Suprapubic skin (tissue), 4 donors: Measurements from ENCODE around the gene TECTA. TPM values are rescaled to one million over a fixed set of nuclear protein-coding genes. Genes with fewer than 3 reads are reported as not detected.
"Not testable (repeated sequence)": the region's sequence is repeated elsewhere in the genome, so short reads cannot be mapped to it uniquely, and the experiment has no call there.

Source experiments
- DNase-seq, 2 donors: peaks; one replicate each; pipeline ENCODE4 v3.0.0-alpha.2; 2019; ENCODE audit warnings: low spot score in 2 of 2
- H3K27ac ChIP-seq: fragments of 200-600 bp; sonication (generic); one replicate; pipeline ENCODE4 v1.5.1; 2019
- H3K27me3 ChIP-seq: fragments of 200-600 bp; sonication (generic); one replicate; pipeline ENCODE4 v1.5.1; 2019
- H3K36me3 ChIP-seq: fragments of 200-600 bp; sonication (generic); one replicate; pipeline ENCODE4 v1.5.1; 2019
- H3K4me1 ChIP-seq: fragments of 200-600 bp; sonication (generic); one replicate; pipeline ENCODE4 v1.5.1; 2019
- H3K4me3 ChIP-seq: fragments of 200-600 bp; sonication (generic); one replicate; pipeline ENCODE4 v1.5.1; 2019; ENCODE audit warnings: mild to moderate bottlenecking
- H3K9me3 ChIP-seq: fragments of 200-600 bp; sonication (generic); one replicate; pipeline ENCODE4 v1.5.1; 2019
- CTCF ChIP-seq, 2 donors: fragments of 200-600 bp in 1 of 2; fragments of 450-650 bp in 1 of 2; sonication (generic) in 1 of 2; IDR thresholded peaks; one replicate each; pipeline ENCODE4 v1.5.1; 2016 to 2019; ENCODE audit warnings: antibody characterized with exemption in 2 of 2, mild to moderate bottlenecking in 1 of 2, moderate library complexity in 1 of 2
- EP300 ChIP-seq: sonication (generic); formaldehyde crosslinking; IDR thresholded peaks from one replicate; pipeline ENCODE4 v1.6.1; 2017; ENCODE audit warnings: antibody characterized with exemption
- POLR2A ChIP-seq, 2 donors: fragments of 450-650 bp; IDR thresholded peaks; one replicate each; pipeline ENCODE4 v1.6.1; 2017; ENCODE audit warnings: antibody characterized with exemption in 2 of 2, mild to moderate bottlenecking in 2 of 2, moderate library complexity in 2 of 2
- POLR2AphosphoS5 ChIP-seq, 3 donors: sonication (generic); formaldehyde crosslinking; IDR thresholded peaks; one replicate each; pipeline ENCODE4 v1.6.1; 2017; ENCODE audit warnings: antibody characterized with exemption in 3 of 3
- WGBS: methylation state at CpG from one replicate; pipeline ENCODE4 v1.1.5; 2018; 5-methylcytosine and 5-hydroxymethylcytosine counted together
- total RNA-seq, 4 donors: library from RNA; depleted of rRNA; stranded (reverse); fragments of >200 nt; gene quantifications; one replicate each; pipeline ENCODE4 v1.1.0, GENCODE V29; 2016

Gene TECTA
- total RNA-seq, 4 donors from 2014 or later: 0.19 to 1.4 (median 0.62) TPM

- Histone ChIP-seq H3K27me3 (no peaks in the 10 kb centered on the region), H3K4me3 (no peak overlapping the region), H3K27ac (no peak overlapping the region), H3K36me3 (no peaks in the 10 kb centered on the region), H3K9me3 (no peaks in the 10 kb centered on the region), H3K4me1 (no peaks in the 10 kb centered on the region)
- DNase-seq: no peak
- TF ChIP-seq CTCF (IDR thresholded peaks at IDR 0.05) (no peak), POLR2A (IDR thresholded peaks at IDR 0.05) (no peak), POLR2AphosphoS5 (IDR thresholded peaks at IDR 0.05) (no peak)
- 59% methylated on average over 13 of the region's 13 CpGs for WGBS
Measured at GRCh38 chr11:121154486-121155314, 53.7 kb downstream of the TECTA start.

- no peak for DNase-seq
- no peaks in the 10 kb centered on the region for H3K27me3 ChIP-seq
- WGBS: 85% methylated on average over 36 of the region's 36 CpGs
- H3K27ac ChIP-seq: no peak overlapping the region
- H3K36me3 ChIP-seq: no peaks in the 10 kb centered on the region
- H3K4me3 ChIP-seq: no peak overlapping the region
- H3K9me3 ChIP-seq: no peaks in the 10 kb centered on the region
- TF ChIP-seq EP300: no peak
- TF ChIP-seq CTCF (IDR thresholded peaks at IDR 0.05): no peak
- TF ChIP-seq POLR2AphosphoS5 (IDR thresholded peaks at IDR 0.05): no peak
- TF ChIP-seq POLR2A (IDR thresholded peaks at IDR 0.05): no peak
- no peaks in the 10 kb centered on the region for H3K4me1 ChIP-seq
Measured at GRCh38 chr11:121157756-121158155, 56.7 kb downstream of the TECTA start.

- no peak overlapping the region for H3K4me3 ChIP-seq
- no peak overlapping the region for H3K27ac ChIP-seq
- H3K4me1 ChIP-seq: no peaks in the 10 kb centered on the region
- no peaks in the 10 kb centered on the region for H3K27me3 ChIP-seq
- no peaks in the 10 kb centered on the region for H3K36me3 ChIP-seq
- no peak for DNase-seq
- WGBS: 64% methylated on average over 3 of the region's 3 CpGs
- no peaks in the 10 kb centered on the region for H3K9me3 ChIP-seq
- TF ChIP-seq CTCF (IDR thresholded peaks at IDR 0.05) (no peak), EP300 (no peak)
Measured at GRCh38 chr11:121159741-121160140, 58.7 kb downstream of the TECTA start.

GRCh38 chr11:121161349-121161917 lies 60.4 kb downstream of the TECTA start:
- no peaks in the 10 kb centered on the region for H3K4me1 ChIP-seq
- H3K36me3 ChIP-seq: no peaks in the 10 kb centered on the region
- no peaks in the 10 kb centered on the region for H3K27me3 ChIP-seq
- TF ChIP-seq POLR2AphosphoS5 (IDR thresholded peaks at IDR 0.05) (no peak), CTCF (IDR thresholded peaks at IDR 0.05) (no peak), POLR2A (IDR thresholded peaks at IDR 0.05) (no peak), EP300 (no peak)
- no peak overlapping the region for H3K4me3 ChIP-seq
- no peaks in the 10 kb centered on the region for H3K9me3 ChIP-seq
- 69% methylated on average over 5 of the region's 5 CpGs for WGBS
- DNase-seq: no peak
- H3K27ac ChIP-seq: no peak overlapping the region

GRCh38 chr11:121163658-121164308 lies 62.7 kb downstream of the TECTA start:
- no peak for DNase-seq
- H3K9me3 ChIP-seq: no peaks in the 10 kb centered on the region
- no peaks in the 10 kb centered on the region for H3K27me3 ChIP-seq
- no peak for TF ChIP-seq POLR2A (IDR thresholded peaks at IDR 0.05)
- no peak for TF ChIP-seq CTCF (IDR thresholded peaks at IDR 0.05)
- no peak for TF ChIP-seq POLR2AphosphoS5 (IDR thresholded peaks at IDR 0.05)
- TF ChIP-seq EP300: no peak
- no peak overlapping the region for H3K4me3 ChIP-seq
- H3K4me1 ChIP-seq: no peaks in the 10 kb centered on the region
- no peak overlapping the region for H3K27ac ChIP-seq
- 72% methylated on average over 6 of the region's 6 CpGs for WGBS
- H3K36me3 ChIP-seq: no peaks in the 10 kb centered on the region

- H3K36me3 ChIP-seq, H3K27me3 ChIP-seq, DNase-seq, H3K4me1 ChIP-seq, H3K9me3 ChIP-seq, H3K27ac ChIP-seq, H3K4me3 ChIP-seq: not testable (repeated sequence)
- 87% methylated on average over 9 of the region's 10 CpGs for WGBS
Measured at GRCh38 chr11:121177629-121178028, 76.6 kb downstream of the TECTA start.
